Prostate gland (tissue), 2 donors: ENCODE measurements around the gene ASPSCR1. TPM values are rescaled to one million over a fixed set of nuclear protein-coding genes. Genes with fewer than 3 reads are reported as not detected.

Experiments used
- DNase-seq: peaks from one replicate; pipeline ENCODE4 v3.0.0-alpha.2; 2019; ENCODE audit warnings: low spot score
- H3K27ac ChIP-seq, 2 donors: fragments of 200-600 bp; sonication (generic); 2 replicates each; pipeline ENCODE4 v1.5.1; 2017 to 2019
- H3K27me3 ChIP-seq: fragments of 200-600 bp; sonication (generic); replicated peaks from 2 replicates; pipeline ENCODE4 v1.5.1; 2019; ENCODE audit not compliant: insufficient read depth
- H3K36me3 ChIP-seq, 2 donors: fragments of 200-600 bp; sonication (generic); 1 replicate in 1 of 2; 2 replicates in 1 of 2; pipeline versions ENCODE4 v1.5.1 to v1.8.1; 2017 to 2019
- H3K4me1 ChIP-seq: fragments of 200-600 bp; sonication (generic); replicated peaks from 2 replicates; pipeline ENCODE4 v1.5.1; 2019
- H3K4me3 ChIP-seq, 2 donors: fragments of 200-600 bp; sonication (generic); 2 replicates each; pipeline ENCODE4 v1.5.1; 2017 to 2019
- H3K9me3 ChIP-seq: fragments of 200-600 bp; sonication (generic); 2 replicates; pipeline ENCODE4 v1.5.1; 2017
- CTCF ChIP-seq, 4 experiments: fragments of 200-600 bp in 2 of 4; fragments of 450-650 bp in 2 of 4; sonication (generic) in 2 of 4; IDR thresholded peaks; 1 replicate in 3 of 4; 2 replicates in 1 of 4; pipeline ENCODE4 v1.5.1; 2016 to 2019; ENCODE audit warnings: antibody characterized with exemption in 4 of 4, mild to moderate bottlenecking in 2 of 4, moderate library complexity in 2 of 4
- POLR2A ChIP-seq: fragments of 450-650 bp; IDR thresholded peaks from one replicate; pipeline ENCODE4 v1.6.1; 2016; ENCODE audit warnings: antibody characterized with exemption, mild to moderate bottlenecking
- POLR2AphosphoS5 ChIP-seq: sonication (generic); formaldehyde crosslinking; IDR thresholded peaks from one replicate; pipeline ENCODE4 v1.6.1; 2017; ENCODE audit warnings: antibody characterized with exemption
- WGBS: methylation state at CpG from one replicate; pipeline ENCODE4 v1.1.5; 2018; 5-methylcytosine and 5-hydroxymethylcytosine counted together
- intact Hi-C: fragments of 100-400 bp; cut with DNase I; formaldehyde crosslinking; loops from one replicate; pipeline ENCODE4 v1.14.2; 2022
- total RNA-seq, 2 donors: library from RNA; depleted of rRNA; stranded (reverse); fragments of >200 nt; gene quantifications; one replicate each; pipeline ENCODE4 v1.1.0, GENCODE V29; 2016

The ASPSCR1 gene
- total RNA-seq, 2 donors from 2014 or later, result 30.7 to 39.7 TPM

DNA sequence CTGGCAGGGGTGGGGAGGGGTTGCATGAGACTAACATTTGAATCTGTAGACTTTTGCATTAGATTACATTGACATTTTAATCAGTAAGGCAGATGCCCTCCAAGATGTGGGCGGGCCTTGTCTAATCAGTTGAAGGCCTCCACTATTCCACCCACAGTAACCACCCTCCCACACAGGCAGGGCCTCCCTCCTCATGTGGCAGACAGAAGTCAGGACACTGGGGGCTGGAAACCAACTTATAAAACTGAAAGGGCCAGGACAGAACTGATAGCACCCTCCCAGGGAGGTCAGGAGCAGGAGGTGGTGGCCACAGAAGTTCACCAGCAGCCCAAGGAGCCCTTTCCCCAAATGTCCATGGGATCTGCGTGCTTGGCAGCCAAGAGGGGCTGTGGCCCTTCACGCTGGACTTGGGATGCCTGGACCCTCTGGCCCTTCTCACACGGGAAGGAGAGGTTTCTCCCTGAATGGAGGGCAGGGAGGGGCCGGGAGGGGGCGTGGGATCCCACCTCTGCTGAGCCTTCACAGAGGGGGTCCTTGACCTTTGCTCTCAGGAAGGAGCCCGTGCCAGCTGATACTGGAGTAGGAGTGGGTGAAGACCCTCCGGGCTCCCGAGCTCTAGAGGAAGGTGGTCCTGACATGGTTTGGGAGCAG, 45.0 kb upstream of the ASPSCR1 start:
- intact Hi-C loops, result no loop called here
- WGBS, result 84% methylated on average over 9 of the region's 9 CpGs
- peaks cover 8% of the 10 kb centered on the region for H3K4me1 ChIP-seq

DNA sequence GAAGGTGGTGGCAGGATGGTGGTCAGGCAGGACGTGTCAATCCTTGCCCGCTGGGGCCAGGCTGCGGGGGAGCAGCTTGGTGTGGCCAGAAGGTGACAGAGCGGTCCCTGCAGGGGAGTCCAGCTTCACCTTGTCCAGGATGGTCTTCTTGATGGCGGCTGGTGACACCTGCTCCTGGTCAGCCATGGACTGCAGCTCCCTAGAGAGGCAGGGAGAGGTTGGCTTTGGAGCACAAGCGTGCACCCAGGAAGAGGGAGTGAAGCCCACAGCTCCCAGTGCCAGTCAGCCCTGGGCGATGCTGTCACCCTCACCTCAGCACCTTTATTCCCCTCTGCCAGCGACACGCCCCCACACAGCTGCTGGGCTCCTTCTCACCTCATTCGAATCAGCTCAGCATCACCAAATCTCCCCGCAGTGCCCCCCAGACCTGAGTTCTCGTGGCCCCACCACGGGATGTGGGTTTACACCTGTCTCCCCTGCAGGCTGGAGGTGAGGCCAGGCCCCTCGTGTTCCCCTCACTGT, 44.2 kb upstream of the ASPSCR1 start:
- 91% methylated on average over 14 of the region's 14 CpGs for WGBS
- H3K4me3 ChIP-seq, result no peak overlapping the region
- TF ChIP-seq POLR2AphosphoS5 (no peak), POLR2A (no peak), CTCF (IDR thresholded peaks at IDR 0.05) (no peak)
- no peak overlapping the region for H3K27ac ChIP-seq
- intact Hi-C loops, result no loop called here
- H3K4me1 ChIP-seq, result peaks cover 6% of the 10 kb centered on the region
- H3K36me3 ChIP-seq, result no peaks in the 10 kb centered on the region
- DNase-seq, result no peak
- no peaks in the 10 kb centered on the region for H3K27me3 ChIP-seq
- H3K9me3 ChIP-seq, result no peaks in the 10 kb centered on the region

More for the DNA sequence above, 45.0 kb upstream of the ASPSCR1 start:
- H3K27me3 ChIP-seq, result no peaks in the 10 kb centered on the region
- H3K4me3 ChIP-seq, result no peak overlapping the region
- H3K9me3 ChIP-seq, result no peaks in the 10 kb centered on the region
- H3K36me3 ChIP-seq, result no peaks in the 10 kb centered on the region
- no peak overlapping the region for H3K27ac ChIP-seq
- no peak for DNase-seq
- TF ChIP-seq POLR2A (no peak), CTCF (IDR thresholded peaks at IDR 0.05) (no peak), POLR2AphosphoS5 (no peak)

DNA sequence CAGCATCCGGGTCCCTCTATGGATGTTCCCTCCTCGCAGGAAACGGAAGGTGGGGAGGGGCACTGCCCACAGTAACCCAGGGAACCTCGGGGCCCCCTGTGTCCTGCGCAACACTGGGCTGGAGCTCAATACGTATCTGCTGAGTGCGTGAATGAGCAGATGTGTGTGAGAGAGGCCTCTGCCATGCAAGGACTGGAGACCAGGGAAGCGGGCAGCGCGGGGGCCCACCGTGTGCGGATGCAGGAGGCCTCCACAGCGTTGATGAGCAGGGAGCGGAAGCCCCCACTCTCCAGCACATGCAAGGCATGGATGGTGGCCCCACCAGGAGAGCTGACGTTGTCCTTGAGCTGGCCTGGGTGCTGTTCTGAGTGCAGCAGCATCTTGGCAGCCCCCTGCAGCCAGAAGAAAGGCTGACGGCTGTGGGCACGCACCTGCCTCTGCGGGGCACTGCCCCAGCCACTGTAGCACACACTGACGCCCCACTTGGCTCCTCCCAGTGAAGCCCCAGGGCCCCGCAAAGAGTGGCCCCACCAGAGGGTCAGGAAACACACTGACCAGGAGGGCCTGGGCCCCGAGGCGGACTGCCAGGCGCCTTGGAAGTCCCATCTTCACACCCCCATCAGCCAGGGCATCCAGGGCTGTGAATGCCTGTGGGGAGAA, 43.2 kb upstream of the ASPSCR1 start:
- H3K4me1 ChIP-seq, result no peaks in the 10 kb centered on the region
- no peaks in the 10 kb centered on the region for H3K27me3 ChIP-seq
- no peak overlapping the region for H3K27ac ChIP-seq
- 80% methylated on average over 21 of the region's 23 CpGs for WGBS
- H3K36me3 ChIP-seq, result no peaks in the 10 kb centered on the region
- no peaks in the 10 kb centered on the region for H3K9me3 ChIP-seq
- no peak overlapping the region for H3K4me3 ChIP-seq
- TF ChIP-seq POLR2AphosphoS5 (no peak), CTCF (IDR thresholded peaks at IDR 0.05) (no peak), POLR2A (no peak)
- no peak for DNase-seq
- intact Hi-C loops, result no loop called here

DNA sequence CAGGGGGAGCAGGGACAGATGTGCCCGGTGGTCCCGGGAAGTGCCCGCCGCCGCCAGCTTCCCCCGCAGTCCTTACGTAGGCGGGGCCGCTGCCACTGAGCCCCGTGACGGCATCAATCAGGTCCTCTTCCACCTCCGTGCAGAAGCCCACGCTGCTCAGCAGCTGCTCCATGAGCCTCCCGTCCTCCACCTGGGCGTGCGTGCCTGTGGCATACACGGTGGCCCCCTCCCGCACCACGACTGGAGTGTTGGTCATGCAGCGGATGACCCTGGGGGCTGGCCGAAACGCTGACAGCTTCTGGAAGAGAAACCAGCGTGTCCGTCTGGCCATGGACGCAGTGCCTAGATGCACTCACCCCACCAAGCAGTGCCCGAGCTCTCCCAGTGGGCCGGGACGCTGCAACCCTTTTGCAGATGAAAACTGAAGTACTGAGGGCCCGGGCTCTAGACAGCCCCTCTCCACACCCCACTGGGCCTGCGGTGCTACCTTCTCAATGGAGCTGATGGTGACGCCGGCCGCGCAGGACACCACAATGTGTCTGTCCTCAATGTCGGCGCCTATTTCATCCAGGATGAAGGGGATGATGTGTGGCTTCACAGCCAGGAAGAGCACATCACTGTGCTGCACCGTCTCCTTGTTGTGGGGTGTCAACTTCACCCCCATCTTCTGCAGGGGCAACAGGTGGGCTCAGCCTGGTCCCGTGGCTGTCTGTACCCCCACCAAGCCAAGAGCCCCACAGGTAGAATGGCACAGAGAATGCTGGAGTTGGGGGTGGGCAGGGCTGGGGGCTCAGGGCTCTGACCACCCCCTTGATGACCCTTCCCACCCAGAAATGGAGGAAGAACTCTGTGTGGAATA, 42.4 kb upstream of the ASPSCR1 start:
- TF ChIP-seq CTCF (IDR thresholded peaks at IDR 0.05) (no peak), POLR2AphosphoS5 (no peak), POLR2A (no peak)
- Histone ChIP-seq H3K9me3 (no peaks in the 10 kb centered on the region), H3K36me3 (no peaks in the 10 kb centered on the region), H3K27ac (no peak overlapping the region), H3K27me3 (no peaks in the 10 kb centered on the region), H3K4me3 (no peak overlapping the region), H3K4me1 (no peaks in the 10 kb centered on the region)
- no peak for DNase-seq
- intact Hi-C loops, result no loop called here
- 89% methylated on average over 38 of the region's 38 CpGs for WGBS
